GM12892 (cell line): ENCODE data around the gene CBARP.

Experiments
- POLR2A ChIP-seq: IDR thresholded peaks from 2 replicates; pipeline ENCODE4 v1.6.1; 2011; ENCODE audit warnings: low read depth, low read length, control low read depth
- POLR2AphosphoS5 ChIP-seq: IDR thresholded peaks from 2 replicates; pipeline ENCODE4 v1.6.1; 2011; ENCODE audit warnings: low read depth, low read length, control low read depth

DNA sequence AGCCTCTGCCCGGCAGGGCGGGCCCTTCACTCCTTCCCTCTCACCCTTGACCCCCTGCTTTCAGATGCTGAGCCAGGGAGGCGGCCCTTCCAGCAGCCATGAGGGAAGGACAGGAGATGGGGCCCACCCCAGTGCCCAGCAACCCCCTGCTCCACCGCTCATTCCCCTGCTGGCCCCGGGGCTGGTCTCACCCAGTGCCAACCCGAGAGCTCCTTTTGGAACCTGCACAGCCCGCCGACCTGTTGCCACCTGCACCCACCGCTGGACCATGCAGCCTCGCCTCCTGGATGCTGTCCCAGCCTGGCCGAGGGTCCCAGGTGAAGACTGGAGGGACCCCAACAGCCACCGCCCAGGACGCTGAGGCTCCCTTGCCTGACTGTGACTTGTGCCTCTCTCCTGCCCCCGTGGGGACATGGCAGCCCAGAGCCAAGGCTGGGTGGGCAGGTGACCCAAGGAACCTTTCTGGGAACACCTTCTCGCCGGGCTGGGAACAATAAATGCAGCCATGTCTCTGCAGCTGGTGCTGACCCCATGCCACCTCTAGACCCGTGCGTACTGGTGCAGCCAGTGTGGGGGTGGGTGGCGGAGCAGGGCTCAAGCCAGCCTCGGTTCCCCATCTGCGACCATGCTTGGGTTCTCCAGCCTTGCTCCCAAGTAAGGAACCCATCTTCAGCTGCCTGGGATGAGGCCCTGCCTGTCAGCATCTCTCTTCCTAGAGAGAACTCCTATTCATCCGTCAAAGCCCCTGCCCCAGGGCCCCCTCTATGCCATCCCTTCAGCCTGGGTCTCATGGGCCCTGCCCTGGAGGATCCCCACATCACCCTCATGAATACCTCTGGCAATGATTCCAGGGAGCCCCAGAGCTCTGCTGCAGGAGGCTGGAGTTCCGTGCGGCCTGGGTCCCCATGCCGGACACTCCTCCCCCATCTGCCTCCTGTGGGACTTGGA is 41.2 kb upstream of the CBARP start:
- TF ChIP-seq POLR2AphosphoS5: no peak
- TF ChIP-seq POLR2A: no peak
